ENCODE results near the gene GPR45. TPM values are rescaled to one million over a fixed set of nuclear protein-coding genes. Genes with fewer than 3 reads are reported as not detected.

Gene GPR45
- total and polyA plus RNA-seq, 4 donors = not detected

DNA sequence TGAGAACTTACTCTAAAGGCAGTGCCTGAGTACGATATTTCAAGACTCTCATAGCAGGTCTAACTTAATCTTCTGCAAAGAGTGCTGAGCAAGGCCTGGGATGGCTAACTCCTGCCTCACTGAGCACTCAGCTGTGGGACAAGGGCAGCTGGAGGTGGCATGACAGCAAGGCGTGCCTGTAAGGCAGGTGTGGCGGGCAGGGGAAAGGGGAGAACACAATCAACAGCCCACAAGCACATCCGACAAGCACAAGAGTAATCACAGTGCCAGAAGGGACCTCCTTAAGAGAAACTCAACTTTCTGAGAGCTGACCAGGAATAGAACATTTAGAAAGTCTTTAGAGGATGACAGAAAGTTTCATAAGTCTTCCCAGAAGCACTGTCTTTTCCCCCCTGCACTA is 42.0 kb downstream of the GPR45 start:
- H3K36me3 ChIP-seq (ENCODE audit: control insufficient read depth in 4 of 4, insufficient read depth in 3 of 4, low read depth in 1 of 4, low read length in 3 of 4) = peaks cover 20 to 65% (median 29%) of the 10 kb centered on the region in 4 donors

DNA sequence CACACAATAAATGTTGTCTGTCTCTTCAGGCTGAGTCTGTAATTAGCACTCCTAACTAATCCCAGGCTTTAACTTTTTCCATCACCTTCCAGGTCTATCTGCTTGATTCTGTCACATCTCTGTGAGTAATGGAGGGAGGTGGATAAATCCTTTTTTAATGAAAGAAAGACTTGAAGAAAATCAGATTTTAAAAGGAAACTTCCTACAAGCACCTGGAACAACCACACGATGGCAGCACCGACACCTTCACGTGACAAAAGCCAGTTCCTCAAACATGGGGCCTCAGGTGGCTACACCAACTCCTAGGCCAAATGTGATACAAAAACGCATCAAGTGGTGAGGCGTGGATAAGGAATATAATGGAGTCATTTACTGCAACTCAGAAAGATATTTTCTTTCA is 46.1 kb downstream of the GPR45 start:
- Histone ChIP-seq H3K36me3 (ENCODE audit: control insufficient read depth in 4 of 4, insufficient read depth in 3 of 4, low read depth in 1 of 4, low read length in 3 of 4) (peaks cover 16 to 60% (median 36%) of the 10 kb centered on the region in 4 donors), H3K9ac (ENCODE audit: low read depth in 1 of 2, low read length in 2 of 2) (no peak overlapping the region), H3K4me3 (ENCODE audit: low read depth in 1 of 3, low read length in 3 of 3) (no peak overlapping the region), H3K27ac (ENCODE audit: low read depth in 1 of 2, low read length in 2 of 2) (no peak overlapping the region), H3K9me3 (ENCODE audit: control insufficient read depth in 4 of 4, low read length in 3 of 4) (no peaks in the 10 kb centered on the region), H3K4me1 (ENCODE audit: control insufficient read depth in 4 of 4, insufficient read depth in 4 of 4, low read length in 3 of 4) (no peaks in the 10 kb centered on the region), H3K27me3 (ENCODE audit: control insufficient read depth in 4 of 4, insufficient read depth in 4 of 4, low read length in 3 of 4) (no peaks in the 10 kb centered on the region)
- WGBS = 66% methylated on average over 5 of the region's 5 CpGs
- TF ChIP-seq EGR1 (IDR thresholded peaks at IDR 0.05; ENCODE audit: low read depth in 2 of 2) = no peak
- TF ChIP-seq, protein P1, sequence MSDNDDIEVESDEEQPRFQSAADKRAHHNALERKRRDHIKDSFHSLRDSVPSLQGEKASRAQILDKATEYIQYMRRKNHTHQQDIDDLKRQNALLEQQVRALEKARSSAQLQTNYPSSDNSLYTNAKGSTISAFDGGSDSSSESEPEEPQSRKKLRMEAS (IDR thresholded peaks at IDR 0.05) = no peak
- TF ChIP-seq RXRA (IDR thresholded peaks at IDR 0.05) = no peak
- TF ChIP-seq HNF4G (IDR thresholded peaks at IDR 0.05) = no peak
- no peak for TF ChIP-seq NR2F2 (IDR thresholded peaks at IDR 0.05)
- no peak for TF ChIP-seq SP1 (IDR thresholded peaks at IDR 0.05)
- TF ChIP-seq HNF4A (conservative IDR thresholded peaks at IDR 0.05) = no peak
- TF ChIP-seq, protein P2, sequence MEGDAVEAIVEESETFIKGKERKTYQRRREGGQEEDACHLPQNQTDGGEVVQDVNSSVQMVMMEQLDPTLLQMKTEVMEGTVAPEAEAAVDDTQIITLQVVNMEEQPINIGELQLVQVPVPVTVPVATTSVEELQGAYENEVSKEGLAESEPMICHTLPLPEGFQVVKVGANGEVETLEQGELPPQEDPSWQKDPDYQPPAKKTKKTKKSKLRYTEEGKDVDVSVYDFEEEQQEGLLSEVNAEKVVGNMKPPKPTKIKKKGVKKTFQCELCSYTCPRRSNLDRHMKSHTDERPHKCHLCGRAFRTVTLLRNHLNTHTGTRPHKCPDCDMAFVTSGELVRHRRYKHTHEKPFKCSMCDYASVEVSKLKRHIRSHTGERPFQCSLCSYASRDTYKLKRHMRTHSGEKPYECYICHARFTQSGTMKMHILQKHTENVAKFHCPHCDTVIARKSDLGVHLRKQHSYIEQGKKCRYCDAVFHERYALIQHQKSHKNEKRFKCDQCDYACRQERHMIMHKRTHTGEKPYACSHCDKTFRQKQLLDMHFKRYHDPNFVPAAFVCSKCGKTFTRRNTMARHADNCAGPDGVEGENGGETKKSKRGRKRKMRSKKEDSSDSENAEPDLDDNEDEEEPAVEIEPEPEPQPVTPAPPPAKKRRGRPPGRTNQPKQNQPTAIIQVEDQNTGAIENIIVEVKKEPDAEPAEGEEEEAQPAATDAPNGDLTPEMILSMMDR (IDR thresholded peaks at IDR 0.05; ENCODE audit: low read depth, low read length, missing input control) = peak; percentile 45
- TF ChIP-seq RAD21 (IDR thresholded peaks at IDR 0.05) = peak; percentile 29 to 68
- no peak for TF ChIP-seq TAF1 (conservative IDR thresholded peaks at IDR 0.05)
- TF ChIP-seq, protein P3, sequence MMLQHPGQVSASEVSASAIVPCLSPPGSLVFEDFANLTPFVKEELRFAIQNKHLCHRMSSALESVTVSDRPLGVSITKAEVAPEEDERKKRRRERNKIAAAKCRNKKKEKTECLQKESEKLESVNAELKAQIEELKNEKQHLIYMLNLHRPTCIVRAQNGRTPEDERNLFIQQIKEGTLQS (IDR thresholded peaks at IDR 0.05) = no peak
- no peak for TF ChIP-seq JUND (IDR thresholded peaks at IDR 0.05)
- TF ChIP-seq FOXA2 (IDR thresholded peaks at IDR 0.05) = no peak
- DNase-seq (ENCODE audit: low spot score) = peak; percentile 40

More for the DNA sequence above, 42.0 kb downstream of the GPR45 start:
- no peaks in the 10 kb centered on the region for H3K4me1 ChIP-seq (ENCODE audit: control insufficient read depth in 4 of 4, insufficient read depth in 4 of 4, low read length in 3 of 4)
- no peaks in the 10 kb centered on the region for H3K27me3 ChIP-seq (ENCODE audit: control insufficient read depth in 4 of 4, insufficient read depth in 4 of 4, low read length in 3 of 4)
- WGBS = 95% methylated on average over 4 of the region's 4 CpGs
- no peak overlapping the region for H3K27ac ChIP-seq (ENCODE audit: low read depth in 1 of 2, low read length in 2 of 2)
- TF ChIP-seq, protein P2 (IDR thresholded peaks at IDR 0.05; ENCODE audit: low read depth, low read length, missing input control) = no peak
- no peak for TF ChIP-seq TAF1 (conservative IDR thresholded peaks at IDR 0.05)
- TF ChIP-seq JUND (IDR thresholded peaks at IDR 0.05) = no peak
- TF ChIP-seq, protein P3 (IDR thresholded peaks at IDR 0.05) = no peak
- no peak for TF ChIP-seq NR2F2 (IDR thresholded peaks at IDR 0.05)
- H3K9me3 ChIP-seq (ENCODE audit: control insufficient read depth in 4 of 4, low read length in 3 of 4) = no peaks in the 10 kb centered on the region
- no peak overlapping the region for H3K9ac ChIP-seq (ENCODE audit: low read depth in 1 of 2, low read length in 2 of 2)
- H3K4me3 ChIP-seq (ENCODE audit: low read depth in 1 of 3, low read length in 3 of 3) = no peak overlapping the region
- no peak for DNase-seq (ENCODE audit: low spot score)

DNA sequence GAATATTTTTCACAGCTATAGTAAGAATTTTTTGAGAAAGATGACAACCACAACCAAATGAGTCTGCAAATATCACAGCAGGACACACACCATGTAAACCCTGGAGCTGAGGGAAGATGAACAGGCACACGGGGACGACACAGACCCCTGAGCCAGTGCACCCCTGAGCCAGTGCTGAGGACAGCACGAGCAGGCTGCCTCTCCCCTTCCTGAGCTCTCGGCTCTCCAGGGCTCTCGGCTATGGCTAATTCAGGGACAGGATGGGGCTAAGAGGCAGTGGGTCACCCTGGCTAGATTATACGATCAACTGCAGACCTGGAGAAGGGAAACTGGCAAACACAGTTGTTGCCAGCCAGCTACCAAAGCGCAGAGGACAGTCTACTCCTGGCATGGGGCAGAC is 46.6 kb downstream of the GPR45 start:
- H3K4me1 ChIP-seq (ENCODE audit: control insufficient read depth in 4 of 4, insufficient read depth in 4 of 4, low read length in 3 of 4) = no peaks in the 10 kb centered on the region
- no peaks in the 10 kb centered on the region for H3K27me3 ChIP-seq (ENCODE audit: control insufficient read depth in 4 of 4, insufficient read depth in 4 of 4, low read length in 3 of 4)
- no peak overlapping the region for H3K4me3 ChIP-seq (ENCODE audit: low read depth in 1 of 3, low read length in 3 of 3)
- no peaks in the 10 kb centered on the region for H3K9me3 ChIP-seq (ENCODE audit: control insufficient read depth in 4 of 4, low read length in 3 of 4)
- no peak for TF ChIP-seq RXRA (IDR thresholded peaks at IDR 0.05)
- TF ChIP-seq, protein P4, sequence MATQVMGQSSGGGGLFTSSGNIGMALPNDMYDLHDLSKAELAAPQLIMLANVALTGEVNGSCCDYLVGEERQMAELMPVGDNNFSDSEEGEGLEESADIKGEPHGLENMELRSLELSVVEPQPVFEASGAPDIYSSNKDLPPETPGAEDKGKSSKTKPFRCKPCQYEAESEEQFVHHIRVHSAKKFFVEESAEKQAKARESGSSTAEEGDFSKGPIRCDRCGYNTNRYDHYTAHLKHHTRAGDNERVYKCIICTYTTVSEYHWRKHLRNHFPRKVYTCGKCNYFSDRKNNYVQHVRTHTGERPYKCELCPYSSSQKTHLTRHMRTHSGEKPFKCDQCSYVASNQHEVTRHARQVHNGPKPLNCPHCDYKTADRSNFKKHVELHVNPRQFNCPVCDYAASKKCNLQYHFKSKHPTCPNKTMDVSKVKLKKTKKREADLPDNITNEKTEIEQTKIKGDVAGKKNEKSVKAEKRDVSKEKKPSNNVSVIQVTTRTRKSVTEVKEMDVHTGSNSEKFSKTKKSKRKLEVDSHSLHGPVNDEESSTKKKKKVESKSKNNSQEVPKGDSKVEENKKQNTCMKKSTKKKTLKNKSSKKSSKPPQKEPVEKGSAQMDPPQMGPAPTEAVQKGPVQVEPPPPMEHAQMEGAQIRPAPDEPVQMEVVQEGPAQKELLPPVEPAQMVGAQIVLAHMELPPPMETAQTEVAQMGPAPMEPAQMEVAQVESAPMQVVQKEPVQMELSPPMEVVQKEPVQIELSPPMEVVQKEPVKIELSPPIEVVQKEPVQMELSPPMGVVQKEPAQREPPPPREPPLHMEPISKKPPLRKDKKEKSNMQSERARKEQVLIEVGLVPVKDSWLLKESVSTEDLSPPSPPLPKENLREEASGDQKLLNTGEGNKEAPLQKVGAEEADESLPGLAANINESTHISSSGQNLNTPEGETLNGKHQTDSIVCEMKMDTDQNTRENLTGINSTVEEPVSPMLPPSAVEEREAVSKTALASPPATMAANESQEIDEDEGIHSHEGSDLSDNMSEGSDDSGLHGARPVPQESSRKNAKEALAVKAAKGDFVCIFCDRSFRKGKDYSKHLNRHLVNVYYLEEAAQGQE (IDR thresholded peaks at IDR 0.05) = no peak
- H3K27ac ChIP-seq (ENCODE audit: low read depth in 1 of 2, low read length in 2 of 2) = no peak overlapping the region
- H3K9ac ChIP-seq (ENCODE audit: low read depth in 1 of 2, low read length in 2 of 2) = no peak overlapping the region
- H3K36me3 ChIP-seq (ENCODE audit: control insufficient read depth in 4 of 4, insufficient read depth in 3 of 4, low read depth in 1 of 4, low read length in 3 of 4) = peaks cover 16 to 60% (median 36%) of the 10 kb centered on the region in 4 donors
- no peak for DNase-seq (ENCODE audit: low spot score)
- 96% methylated on average over 7 of the region's 7 CpGs for WGBS

Data from liver (tissue), 9 donors.